ENCODE data around the gene MEF2B.
"Not testable (repeated sequence)": the region's sequence is repeated elsewhere in the genome, so short reads cannot be mapped to it uniquely, and the experiment has no call there.

The MEF2B gene

DNA sequence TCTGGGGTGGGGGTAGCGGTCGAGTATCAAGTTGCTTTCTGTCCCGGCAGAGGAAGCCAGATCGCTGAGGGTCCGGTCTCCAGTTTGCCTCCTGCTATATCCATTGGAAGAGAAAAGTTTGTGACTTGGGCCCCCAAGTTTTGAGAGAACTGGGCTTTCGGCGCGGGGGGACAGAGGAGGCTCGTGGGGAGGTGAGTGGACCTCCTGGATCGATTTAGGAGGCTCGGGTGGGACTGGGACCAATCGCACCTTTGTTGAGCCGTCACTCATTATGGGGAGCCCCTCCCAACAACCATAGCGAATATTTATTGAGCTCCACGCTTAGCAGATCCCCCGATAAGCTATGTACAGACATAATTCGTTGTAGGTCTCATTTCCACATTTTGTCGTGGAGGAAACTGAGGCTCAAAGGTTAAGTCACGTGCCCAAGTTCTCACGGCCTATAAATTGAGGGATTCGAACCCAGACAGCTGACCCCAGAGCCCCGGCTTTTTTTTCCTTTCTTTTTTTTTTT lies 22.9 kb upstream of the MEF2B start:
- no peak for DNase-seq (ENCODE audit: low spot score)

- DNase-seq (ENCODE audit: low spot score) = peak; percentile 99
Observed at GRCh38 chr19:19192078-19192882, 22.2 kb upstream of the MEF2B start, which contains the start of the genes BORCS8 and RFXANK. Gene BORCS8, minus strand, starts transcription at chr19:19192152. Its CDS starts 35 bp downstream, at chr19:19192117. Gene RFXANK, plus strand, starts transcription at chr19:19192258. Its CDS starts 1,689 bp downstream, at chr19:19193947.

- DNase-seq (ENCODE audit: low spot score) = no peak
Observed at GRCh38 chr19:19191768-19192077, 21.7 kb upstream of the MEF2B start.

GRCh38 chr19:19186742-19187141 lies 16.7 kb upstream of the MEF2B start:
- DNase-seq (ENCODE audit: low spot score) = no peak

GRCh38 chr19:19185853-19186740 lies 16.0 kb upstream of the MEF2B start:
- DNase-seq (ENCODE audit: low spot score) = no peak

DNA sequence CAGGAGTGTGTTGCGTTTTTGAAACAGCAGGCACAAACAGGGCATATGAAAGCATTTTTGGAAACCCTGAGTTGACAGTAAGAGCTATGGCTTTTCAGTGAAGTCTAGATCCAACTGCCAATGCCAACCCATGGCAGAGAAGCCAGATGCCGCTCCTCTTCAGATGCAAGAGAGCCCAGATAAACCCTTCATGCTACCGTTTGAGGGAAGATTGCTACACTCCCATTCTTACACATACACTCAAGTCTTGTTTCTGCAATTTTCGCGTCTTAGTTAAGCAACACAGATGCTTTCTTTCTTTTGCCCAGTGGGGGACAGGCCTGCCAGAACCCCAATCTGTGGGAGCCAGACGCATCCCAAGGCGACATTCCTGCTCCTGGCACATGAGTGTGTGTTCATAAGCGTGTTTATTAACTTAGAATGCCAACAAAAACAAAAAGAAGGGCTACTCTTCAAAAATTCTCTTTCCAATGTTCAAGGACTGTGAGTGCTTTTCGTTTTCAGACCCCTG lies 11.5 kb upstream of the MEF2B start:
- DNase-seq (ENCODE audit: low spot score) = no peak

GRCh38 chr19:19179548-19180441 lies 9.7 kb upstream of the MEF2B start:
- no peak for DNase-seq (ENCODE audit: low spot score)

DNA sequence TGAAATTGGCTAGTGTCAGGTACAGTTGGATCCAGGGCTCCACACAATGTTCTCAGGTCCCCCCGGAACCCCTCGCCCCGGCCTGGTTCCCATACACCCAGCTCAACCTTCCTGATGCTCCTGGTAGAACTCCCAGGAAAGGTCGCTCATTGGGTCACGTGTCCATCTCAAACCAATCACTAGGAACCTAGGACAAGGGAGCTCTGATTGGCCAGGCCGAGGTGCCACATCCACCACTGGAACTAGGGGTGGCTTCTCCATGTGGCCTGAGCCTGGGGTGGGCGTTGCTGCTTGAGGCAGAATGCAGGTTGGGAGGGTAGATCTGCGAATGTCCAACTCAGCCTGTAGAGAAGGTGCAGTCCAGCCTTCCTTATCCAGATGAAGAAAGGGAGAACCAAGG lies 6.9 kb upstream of the MEF2B start:
- DNase-seq (ENCODE audit: low spot score) = no peak

DNA sequence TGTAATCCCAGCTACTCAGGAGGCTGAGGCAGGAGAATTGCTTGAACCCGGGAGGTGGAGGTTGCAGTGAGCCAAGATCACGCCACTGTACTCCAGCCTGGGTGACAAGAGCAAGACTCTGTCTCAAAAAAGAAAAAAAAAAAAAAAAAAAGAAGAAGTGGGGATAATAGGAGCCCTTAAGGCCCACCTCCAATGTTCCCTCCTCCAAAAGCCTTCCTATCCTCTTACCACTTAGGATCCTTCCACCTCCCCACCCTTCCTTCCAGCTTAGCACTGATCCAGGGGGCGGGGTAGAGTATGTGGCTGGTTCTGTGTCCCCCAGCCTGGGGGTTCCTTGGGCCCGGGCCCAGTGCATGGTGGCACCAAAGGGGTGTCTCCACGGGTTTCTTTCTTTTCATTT lies 3.2 kb upstream of the MEF2B start:
- not testable (repeated sequence) for DNase-seq (ENCODE audit: low spot score)

DNA sequence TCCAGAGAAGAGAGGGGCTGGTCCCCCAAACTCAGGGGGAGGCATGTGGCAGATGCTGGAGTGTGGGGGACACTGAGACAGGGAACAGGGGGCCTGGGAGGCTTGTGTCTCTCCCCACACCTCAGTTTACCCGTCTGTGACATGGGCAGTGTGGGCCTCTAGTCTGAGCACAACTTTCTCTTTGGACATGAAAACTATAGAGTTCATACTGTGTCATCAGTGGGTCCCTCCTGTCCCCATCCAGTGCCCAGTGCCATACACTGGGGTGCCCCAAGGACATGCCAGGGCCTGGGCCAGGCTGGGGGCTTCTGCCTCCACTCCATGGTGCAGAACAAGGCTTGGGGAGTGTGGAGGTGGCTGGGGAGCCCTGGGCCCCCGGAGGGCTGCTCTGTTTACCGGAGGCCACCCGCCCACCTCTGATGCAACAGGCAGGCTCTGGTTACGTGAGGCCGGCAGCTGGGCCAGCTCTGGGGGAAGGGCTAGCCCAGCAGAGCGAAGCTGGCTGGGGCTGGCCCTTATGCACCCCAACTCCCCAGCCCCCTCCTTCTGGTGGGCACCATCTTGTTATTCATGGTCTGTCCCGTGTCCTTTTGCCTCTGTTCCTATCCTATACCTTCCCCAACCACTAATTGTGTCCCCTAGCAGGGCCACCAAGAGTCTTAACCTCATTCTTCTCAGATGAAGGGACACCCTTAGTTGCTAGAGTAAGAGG lies 1.9 kb upstream of the MEF2B start:
- DNase-seq (ENCODE audit: low spot score) = no peak

GRCh38 chr19:19170873-19171672 lies 1.0 kb upstream of the MEF2B start:
- DNase-seq (ENCODE audit: low spot score) = no peak

GRCh38 chr19:19169236-19170052 lies 619 bp downstream of the MEF2B start:
- no peak for DNase-seq (ENCODE audit: low spot score)

DNA sequence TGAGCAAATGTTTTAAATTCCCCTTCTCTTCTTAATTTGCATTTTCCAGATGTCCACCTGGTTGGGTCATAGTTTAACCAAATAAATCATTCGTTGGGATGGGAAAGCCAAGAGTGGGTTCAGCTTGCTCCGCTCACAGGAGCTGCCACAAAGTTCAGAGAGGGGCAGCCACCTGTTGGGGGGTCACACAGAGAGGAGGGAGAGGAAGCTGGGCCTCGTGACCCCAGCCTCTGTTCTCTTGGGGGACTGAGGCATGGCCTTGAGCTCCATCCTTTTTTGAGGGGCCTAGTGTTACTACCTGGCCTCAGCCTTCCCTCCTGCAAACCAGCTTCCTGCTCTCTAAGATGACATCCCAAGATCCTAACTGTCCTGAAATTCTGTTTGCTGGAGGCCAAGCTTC lies 2.5 kb downstream of the MEF2B start:
- DNase-seq (ENCODE audit: low spot score) = no peak

- no peak for DNase-seq (ENCODE audit: low spot score)
Observed at GRCh38 chr19:19165396-19165795, 4.7 kb downstream of the MEF2B start.

DNA sequence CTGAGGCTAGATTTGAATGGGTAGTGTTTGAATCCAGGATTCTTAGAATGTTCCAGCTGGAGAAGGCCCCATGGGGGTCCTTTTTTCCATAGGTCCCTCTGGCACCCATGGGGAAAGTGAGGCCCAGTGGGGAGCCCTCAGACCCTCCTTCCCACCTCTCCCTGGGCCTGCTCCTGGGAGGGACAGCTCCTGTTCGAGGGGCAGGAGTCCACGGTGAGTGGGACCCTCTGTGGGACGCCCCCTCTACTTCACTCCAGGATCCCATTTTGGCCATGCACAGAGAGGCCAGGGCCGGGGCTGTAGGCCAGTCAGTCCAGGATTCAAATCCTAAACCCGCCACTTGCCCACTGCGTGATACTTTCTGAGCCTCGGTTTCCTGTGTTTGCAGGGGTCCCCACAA lies 7.6 kb downstream of the MEF2B start:
- no peak for DNase-seq (ENCODE audit: low spot score)

DNA sequence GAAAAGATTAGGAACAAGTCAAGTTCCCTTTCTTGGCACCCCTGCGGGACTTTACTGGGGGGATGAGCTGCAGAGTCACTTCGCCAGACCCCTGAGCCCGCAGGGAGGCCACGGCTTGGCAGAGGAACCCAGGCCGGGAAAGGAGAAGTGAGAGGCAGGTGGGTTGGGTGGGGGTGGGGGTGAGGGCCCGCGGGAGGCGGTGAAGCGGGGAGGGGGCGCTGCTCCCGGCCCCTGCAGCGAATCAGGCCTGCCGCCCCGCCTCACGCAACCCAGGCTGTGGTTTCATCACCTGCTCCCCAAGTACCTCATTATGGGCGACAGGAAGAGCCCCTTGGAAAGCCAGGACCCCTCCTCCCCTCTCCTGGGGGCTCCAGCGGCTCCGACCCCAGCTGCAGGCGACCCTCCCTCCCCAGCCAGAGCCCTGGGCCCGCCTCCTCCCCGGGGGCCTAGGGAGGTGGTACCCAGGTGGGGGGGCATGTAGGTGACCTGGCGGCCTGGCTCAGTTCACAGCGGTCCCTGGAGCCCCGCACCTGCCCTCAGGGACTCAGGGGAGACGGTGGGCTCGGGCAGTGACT lies 9.5 kb downstream of the MEF2B start:
- DNase-seq (ENCODE audit: low spot score) = no peak

DNA sequence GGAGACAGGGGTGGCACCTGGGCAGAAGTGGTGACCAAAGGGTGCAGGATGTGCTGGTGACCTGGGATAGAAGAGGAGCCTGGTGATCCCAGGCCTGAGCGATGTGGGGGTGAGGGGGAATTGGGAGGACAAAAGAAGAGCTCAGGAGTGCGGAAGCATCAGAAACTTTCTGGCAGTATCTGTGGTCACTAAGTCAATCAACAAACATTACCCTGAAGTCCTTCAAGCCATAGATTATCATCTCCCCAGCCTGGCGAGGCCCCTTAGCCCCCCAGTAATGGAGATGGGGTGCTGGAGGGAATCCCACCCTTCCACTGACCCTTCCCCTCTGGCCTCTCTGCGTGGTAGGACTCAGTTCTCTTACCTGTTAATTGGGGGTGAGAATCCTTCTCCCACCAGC lies 10.5 kb downstream of the MEF2B start:
- DNase-seq (ENCODE audit: low spot score) = no peak

GRCh38 chr19:19157808-19158207 lies 12.3 kb downstream of the MEF2B start:
- DNase-seq (ENCODE audit: low spot score) = no peak
